K562 (cell line): ENCODE data around the gene PTPRM. TPM values are rescaled to one million over a fixed set of nuclear protein-coding genes. Genes with fewer than 3 reads are reported as not detected.

Experiments
- ATAC-seq: fragments of 200-7000 bp; cut with Tn5 transposase; 3 replicates; pipeline ENCODE4 v1.9.1; 2020; ENCODE audit warnings: moderate library complexity
- BruUV-seq: library from RNA; stranded (reverse); fragments of 400-500 nt; replicated peaks from 2 replicates; lab custom pipeline; 2021; lab: Mats Ljungman, UMichigan
- CTCF ChIA-PET: fragments of 300-600 bp; formaldehyde crosslinking; extraction: SDS; loops from one replicate; lab custom pipeline; 2021; ENCODE audit warnings: low intra/inter-chr PET ratio; lab: Yijun Ruan, JAX
- POLR2A ChIA-PET: fragments of 300-600, 350-650 bp; sonication (Branson Sonifier 250); formaldehyde crosslinking; extraction: SDS; loops from one replicate; lab custom pipeline; 2021; ENCODE audit warnings: antibody characterized with exemption, inconsistent platforms; lab: Yijun Ruan, JAX
- DNase-seq, 4 experiments: peaks; one replicate each; pipeline versions ENCODE4 v3.0.0 to v3.0.0-alpha.2; 2011 to 2018; ENCODE audit warnings: low spot score in 3 of 4, mixed read lengths in 3 of 4; ENCODE audit errors: extremely low read depth in 1 of 4
- FAIRE-seq: peaks from 2 replicates; lab custom pipeline; 2011; peaks lifted over from hg19 to GRCh38; lab: Jason Lieb, UNC
- H2AFZ ChIP-seq: 2 replicates; pipeline ENCODE4 v1.6.0; 2011; ENCODE audit warnings: low read depth, low read length, control low read depth, inconsistent platforms
- H3K27ac ChIP-seq: fragments of 200-600 bp; 3 replicates; pipeline ENCODE4 v1.8.0; 2011; ENCODE audit warnings: low read depth, mild to moderate bottlenecking, control low read depth, inconsistent platforms, low read length, moderate library complexity, mixed read lengths; ENCODE audit errors: extremely low read depth
- H3K27me3 ChIP-seq, 2 experiments: fragments of 300-600 bp in 1 of 2; 2 replicates in 1 of 2; 3 replicates in 1 of 2; pipeline versions ENCODE4 v1.6.0 to v1.8.0; 2011; ENCODE audit warnings: inconsistent platforms in 2 of 2, low read length in 2 of 2, mild to moderate bottlenecking in 1 of 2, mixed read lengths in 1 of 2, moderate library complexity in 1 of 2; ENCODE audit not compliant: control insufficient read depth in 2 of 2, insufficient read depth in 2 of 2
- H3K36me3 ChIP-seq: fragments of 300-600 bp; 3 replicates; pipeline ENCODE4 v1.8.0; 2011; ENCODE audit warnings: mild to moderate bottlenecking, low read length, inconsistent platforms; ENCODE audit not compliant: control insufficient read depth, insufficient read depth
- H3K4me1 ChIP-seq, 2 experiments: fragments of 200-600 bp in 1 of 2; replicated peaks in 1 of 2; 2 replicates in 1 of 2; 3 replicates in 1 of 2; pipeline versions ENCODE4 v1.5.1 to v1.8.0; 2011; ENCODE audit warnings: inconsistent platforms in 2 of 2, low read length in 2 of 2, mild to moderate bottlenecking in 1 of 2, mixed read lengths in 1 of 2, moderate library complexity in 1 of 2; ENCODE audit not compliant: control insufficient read depth in 2 of 2, insufficient read depth in 2 of 2
- H3K4me2 ChIP-seq: 2 replicates; pipeline ENCODE4 v1.6.1; 2011; ENCODE audit warnings: low read length, control low read depth, inconsistent platforms, mixed read lengths; ENCODE audit not compliant: insufficient read depth
- H3K4me3 ChIP-seq: fragments of 200-600 bp; sonication (generic), shearing (Covaris generic); 2 replicates; pipeline ENCODE4 v1.5.1; 2016; ENCODE audit warnings: control low read depth, inconsistent platforms
- H3K79me2 ChIP-seq: fragments of 200-600 bp; 3 replicates; pipeline ENCODE4 v1.8.0; 2011; ENCODE audit warnings: low read length, inconsistent platforms; ENCODE audit not compliant: control insufficient read depth, insufficient read depth
- H3K9ac ChIP-seq, 2 experiments: 2 replicates each; pipeline versions ENCODE4 v1.6.0 to v1.6.1; 2011; ENCODE audit warnings: low read depth in 2 of 2, low read length in 2 of 2, control low read depth in 1 of 2, inconsistent platforms in 1 of 2, mild to moderate bottlenecking in 1 of 2, mixed read lengths in 1 of 2; ENCODE audit not compliant: insufficient read depth in 1 of 2
- H3K9me1 ChIP-seq: one replicate; pipeline ENCODE4 v1.6.0; 2011; ENCODE audit warnings: inconsistent platforms, mild to moderate bottlenecking, low read length, moderate library complexity; ENCODE audit not compliant: control insufficient read depth, insufficient read depth
- H3K9me3 ChIP-seq: replicated peaks from 2 replicates; pipeline ENCODE4 v1.5.1; 2011; ENCODE audit warnings: low read depth, low read length, inconsistent platforms; ENCODE audit not compliant: control insufficient read depth, insufficient read depth
- H4K20me1 ChIP-seq: replicated peaks from 2 replicates; pipeline ENCODE4 v1.6.1; 2011; ENCODE audit warnings: low read length, inconsistent platforms, mixed read lengths; ENCODE audit not compliant: control insufficient read depth, insufficient read depth
- MAFK ChIP-seq: IDR thresholded peaks from 2 replicates; pipeline ENCODE4 v1.6.1; 2011; ENCODE audit warnings: low read length, improper control_type of control experiment
- RAD51 ChIP-seq: fragments of 450-650 bp; IDR thresholded peaks from 2 replicates; pipeline ENCODE4 v1.7.1; 2016; ENCODE audit warnings: low read depth, mild to moderate bottlenecking, borderline replicate concordance
- SRF ChIP-seq, 2 experiments: fragments of 250-450, 450-650 bp in 1 of 2; sonication (Bioruptor Pico) in 1 of 2; sonication (generic) in 1 of 2; formaldehyde crosslinking; IDR thresholded peaks; 2 replicates each; pipeline versions ENCODE4 v1.5.0 to v1.5.1; 2020 to 2022; ENCODE audit warnings: mild to moderate bottlenecking in 1 of 2, missing genetic modification reagents in 1 of 2
- TAF9B ChIP-seq: fragments of 450-650 bp; IDR thresholded peaks from 2 replicates; pipeline ENCODE4 v1.6.1; 2018; ENCODE audit warnings: mild to moderate bottlenecking; ENCODE audit not compliant: partially characterized antibody
- ZNF143 ChIP-seq: sonication (generic); formaldehyde crosslinking; IDR thresholded peaks from 2 replicates; pipeline ENCODE4 v1.9.0; 2022; ENCODE audit warnings: mild to moderate bottlenecking, missing genetic modification reagents
- ZNF584 ChIP-seq: fragments of 200-800 bp; sonication (Bioruptor generic); IDR thresholded peaks from 2 replicates; pipeline ENCODE4 v1.6.1; 2016; ENCODE audit warnings: low read depth, mild to moderate bottlenecking, missing genetic modification characterization, missing compliant biosample characterization
- WGBS: fragments of 100-300 bp; shearing (Covaris generic); methylation state at CpG from one replicate; pipeline ENCODE4 v1.1.6; 2016; ENCODE audit warnings: low coverage, mixed read lengths; ENCODE audit not compliant: insufficient coverage; ENCODE audit errors: missing lambda C conversion rate; 5-methylcytosine and 5-hydroxymethylcytosine counted together
- in situ Hi-C: fragments of 300-500 bp; cut with MboI; formaldehyde crosslinking; loops from 4 replicates; pipeline ENCODE4 v1.15.0; 2018; ENCODE audit warnings: inconsistent platforms, mixed read lengths
- intact Hi-C: fragments of 100-400 bp; cut with micrococcal nuclease; formaldehyde crosslinking; loops from 2 replicates; pipeline ENCODE4 v1.14.2; 2022
- polyA plus RNA-seq, 8 experiments: library from polyadenylated mRNA; depleted of rRNA in 4 of 8; stranded (reverse) in 5 of 8; unstranded in 3 of 8; fragments of >200 nt; fragmentation: Nextera tagmentation in 2 of 8; fragmentation: Illumina TruSeq in 1 of 8; extraction: Ambion mirVana in 2 of 8; extraction: Trizol in 1 of 8; gene quantifications; 2 replicates each; pipeline versions ENCODE4 v1.2.1 to v1.2.3, GENCODE V29; 2011 to 2014; ENCODE audit warnings: inconsistent platforms in 1 of 8, missing spikeins in 1 of 8
- total RNA-seq, 7 experiments: library from RNA; depleted of rRNA in 6 of 7; stranded (reverse); fragments of >200 nt in 6 of 7; fragmentation: Illumina TruSeq in 2 of 7; extraction: Trizol in 2 of 7; gene quantifications; 2 replicates each; pipeline versions ENCODE4 v1.2.1 to v1.2.3, GENCODE V29; 2011 to 2021; ENCODE audit warnings: low replicate concordance in 1 of 7

Gene PTPRM
- total and polyA plus RNA-seq, 9 of the 15 experiments (the other 6 are each of a cell fraction or from before 2014, with no cell fraction given): 0.03 to 0.16 (median 0.08) TPM; not detected in 3

DNA sequence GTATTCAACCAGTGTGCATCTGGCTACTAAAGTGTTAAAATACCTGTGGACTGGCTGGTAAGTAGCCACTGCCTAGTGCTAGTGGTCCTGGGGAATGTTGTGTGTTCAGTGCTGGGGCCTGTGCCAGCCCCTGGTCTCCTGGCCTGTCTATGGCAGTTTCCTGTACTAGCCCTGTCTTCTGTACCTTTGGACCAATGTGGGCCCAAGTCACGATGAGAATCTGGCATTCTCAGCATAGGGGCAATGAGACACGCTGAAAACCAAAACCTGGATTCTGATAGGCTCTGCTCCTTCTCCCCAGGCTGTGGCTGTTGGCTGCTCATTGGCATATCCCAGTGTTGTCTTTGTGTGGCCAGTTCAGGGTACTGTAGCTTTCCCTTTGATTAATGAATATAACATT is 170.4 kb downstream of the PTPRM start:
- intact Hi-C loops: loop anchor here (10.0 kb wide), 1 partner anchor 57 kb away; no protein-coding TSS in a partner anchor
- POLR2A ChIA-PET: interaction anchor here (0.6 to 0.7 kb wide), 2 partner anchors 66 to 369 kb away, joined by 3 read pairs; no protein-coding TSS in a partner anchor
- no peak for TF ChIP-seq ZNF143 (CRISPR knock-in tag)
- no peak for TF ChIP-seq RAD51
- TF ChIP-seq, all 486 proteins: peak for 0
- CTCF ChIA-PET: no interaction called here
- H3K9me1 ChIP-seq: no peaks in the 10 kb centered on the region
- DNase-seq (no peak), ATAC-seq (no peak), FAIRE-seq (no peak)
- H3K4me3 ChIP-seq: no peak overlapping the region
- no TSS peak for BruUV-seq
- WGBS: 0% methylated on average over 2 of the region's 2 CpGs
- no peaks in the 10 kb centered on the region for H3K9me3 ChIP-seq
- H3K4me1 ChIP-seq: no peaks in the 10 kb centered on the region
- H2AFZ ChIP-seq: no peak overlapping the region
- in situ Hi-C loops: no loop called here
- no peaks in the 10 kb centered on the region for H3K27me3 ChIP-seq
- H3K27ac ChIP-seq: no peak overlapping the region
- no peak overlapping the region for H3K9ac ChIP-seq
- H3K4me2 ChIP-seq: no peak overlapping the region
- no peaks in the 10 kb centered on the region for H4K20me1 ChIP-seq
- H3K79me2 ChIP-seq: no peaks in the 10 kb centered on the region
- no peaks in the 10 kb centered on the region for H3K36me3 ChIP-seq

DNA sequence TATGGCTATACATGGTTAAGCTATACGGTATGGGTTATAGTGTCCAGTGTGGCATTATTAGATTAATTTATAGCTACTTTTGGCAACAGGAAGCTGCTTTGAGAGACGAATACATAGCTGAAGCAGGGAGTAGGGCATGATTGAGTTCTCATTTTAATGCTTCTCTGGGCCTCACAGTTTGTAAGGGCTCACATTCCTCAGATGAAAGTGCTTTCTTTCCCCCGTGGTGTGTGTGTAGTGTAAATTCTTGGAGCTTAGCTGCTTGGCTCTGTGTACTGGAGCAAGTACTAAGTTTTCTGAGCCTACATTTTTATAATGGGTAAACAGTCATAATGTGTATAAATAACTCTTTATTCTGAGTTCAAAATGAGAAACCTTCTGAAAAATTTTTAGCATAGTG is 173.7 kb downstream of the PTPRM start:
- Histone ChIP-seq H3K9ac (no peak overlapping the region), H2AFZ (no peak overlapping the region), H3K36me3 (no peaks in the 10 kb centered on the region), H3K4me2 (no peak overlapping the region), H3K79me2 (no peaks in the 10 kb centered on the region), H3K9me3 (no peaks in the 10 kb centered on the region), H3K27ac (no peak overlapping the region), H3K4me1 (no peaks in the 10 kb centered on the region), H3K27me3 (no peaks in the 10 kb centered on the region), H3K4me3 (no peak overlapping the region), H4K20me1 (no peaks in the 10 kb centered on the region), H3K9me1 (no peaks in the 10 kb centered on the region)
- DNase-seq (no peak), ATAC-seq (no peak), FAIRE-seq (no peak)
- intact Hi-C loops (no loop called here), in situ Hi-C loops (no loop called here)
- no TSS peak for BruUV-seq
- CTCF ChIA-PET: no interaction called here
- 1% methylated on average over 3 of the region's 3 CpGs for WGBS
- POLR2A ChIA-PET: interaction anchor here (0.6 kb wide), 1 partner anchor 17 kb away, joined by 4 read pairs; no protein-coding TSS in a partner anchor
- TF ChIP-seq TAF9B (no peak), MAFK (no peak), ZNF584 (no peak), SRF (CRISPR knock-in tag; IDR thresholded peaks at IDR 0.05) (no peak)
